ENCODE data around the gene CHTF18. TPM values are rescaled to one million over a fixed set of nuclear protein-coding genes. Genes with fewer than 3 reads are reported as not detected.

The CHTF18 gene
- total and polyA plus RNA-seq, 9 of the 15 experiments (the other 6 are each of a cell fraction or from before 2014, with no cell fraction given): 2.5 to 123 (median 17.0) TPM

DNA sequence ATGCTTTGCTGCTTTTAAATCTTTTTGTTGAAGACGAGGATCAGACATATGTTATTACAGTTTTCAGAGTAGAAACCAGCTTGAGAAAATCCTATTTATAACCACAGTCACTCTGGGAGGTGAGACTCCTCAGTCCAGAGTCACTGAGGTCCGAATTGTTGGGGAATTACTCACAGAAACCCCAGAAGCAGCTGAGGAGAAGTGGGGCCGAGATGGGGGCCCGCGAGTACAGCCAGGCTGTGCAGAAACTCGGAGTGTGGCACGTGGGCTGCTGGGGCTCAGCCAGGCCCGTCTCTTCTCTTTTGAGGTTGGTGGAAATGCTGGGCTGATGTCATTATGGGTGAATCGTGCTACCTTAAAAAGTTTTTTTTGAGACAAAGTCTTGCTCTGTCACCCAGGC lies 26.6 kb downstream of the CHTF18 start:
- 8% methylated on average over 9 of the region's 9 CpGs for WGBS (ENCODE audit: insufficient coverage, low coverage, missing lambda C conversion rate)
- DNase-seq (ENCODE audit: extremely low read depth in 1 of 4, low spot score in 3 of 4) (no peak), ATAC-seq (no peak), FAIRE-seq (no peak)
- no peak overlapping the region for H3K27ac ChIP-seq (ENCODE audit: extremely low read depth, low read depth, low read length)
- CTCF ChIA-PET (ENCODE audit: low intra/inter-chr PET ratio): interaction anchor here (0.5 kb wide), 1 partner anchor 479 kb away, joined by 3 read pairs; no protein-coding TSS in a partner anchor
- no peaks in the 10 kb centered on the region; the same call in 1 of the 2 replicates for H3K9me3 ChIP-seq (replicated peaks; ENCODE audit: control insufficient read depth, insufficient read depth, low read depth, low read length)
- no peaks in the 10 kb centered on the region for H3K36me3 ChIP-seq (ENCODE audit: control insufficient read depth, insufficient read depth, low read length)
- no peak overlapping the region for H3K4me2 ChIP-seq (ENCODE audit: insufficient read depth, low read length)
- intact Hi-C loops (cut with micrococcal nuclease): no loop called here
- no peaks in the 10 kb centered on the region for H3K9me1 ChIP-seq (ENCODE audit: control insufficient read depth, insufficient read depth, low read length)
- H3K79me2 ChIP-seq (ENCODE audit: control insufficient read depth, insufficient read depth, low read length): no peaks in the 10 kb centered on the region
- no peaks in the 10 kb centered on the region for H4K20me1 ChIP-seq (replicated peaks; ENCODE audit: control insufficient read depth, insufficient read depth, low read length)
- no peak overlapping the region for H3K4me3 ChIP-seq
- no peak overlapping the region for H2AFZ ChIP-seq (ENCODE audit: low read depth, low read length)
- in situ Hi-C loops (cut with MboI): loop anchor here (5.0 kb wide), 1 partner anchor 232 kb away; no protein-coding TSS in a partner anchor
- POLR2A ChIA-PET: interaction anchor here (0.8 kb wide), 1 partner anchor 16 kb away, joined by 3 read pairs; no protein-coding TSS in a partner anchor
- no peak for TF ChIP-seq SIX5 (IDR thresholded peaks at IDR 0.05; ENCODE audit: borderline replicate concordance in 1 of 2, insufficient read depth in 1 of 2, low read depth in 1 of 2, low read length in 2 of 2)
- 0 out of 2 replicates have a peak, but pooled peaks have one; percentile 7 for TF ChIP-seq POLR2G (IDR thresholded peaks at IDR 0.05; ENCODE audit: low read depth, low read length)
- peaks cover 40 to 87% of the 10 kb centered on the region in 2 experiments for H3K27me3 ChIP-seq (ENCODE audit: control insufficient read depth in 2 of 2, insufficient read depth in 2 of 2, low read length in 2 of 2)
- no TSS peak for BruUV-seq (replicated peaks)
- H3K4me1 ChIP-seq (replicated peaks in 1 of 2; ENCODE audit: control insufficient read depth in 2 of 2, insufficient read depth in 2 of 2, low read length in 2 of 2): peaks cover 0 to 36% of the 10 kb centered on the region in 2 experiments; a peak in 2 of 5 replicates
- no peak overlapping the region for H3K9ac ChIP-seq (ENCODE audit: insufficient read depth in 1 of 2, low read depth in 2 of 2, low read length in 2 of 2)

DNA sequence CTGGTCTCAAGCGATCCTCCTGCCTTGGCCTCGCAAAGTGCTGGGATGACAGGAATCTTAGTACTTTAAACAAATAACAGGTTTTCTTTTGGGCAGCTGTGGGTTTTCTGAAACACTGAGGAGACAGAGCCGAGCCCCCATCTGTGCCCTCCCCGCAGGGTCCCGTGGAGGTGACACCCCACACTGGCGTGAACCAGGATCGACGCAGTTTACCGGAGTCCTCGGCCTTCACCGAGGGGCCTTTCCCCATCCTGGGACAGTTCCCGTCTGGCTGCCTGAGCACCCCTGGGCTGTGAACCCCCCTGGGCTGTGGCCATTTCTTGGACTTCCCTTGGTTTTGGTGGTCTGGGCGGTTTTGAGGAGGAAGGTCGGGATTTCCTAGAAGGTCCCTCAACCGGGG lies 27.4 kb downstream of the CHTF18 start:
- intact Hi-C loops (cut with micrococcal nuclease) (no loop called here), in situ Hi-C loops (cut with MboI) (no loop called here)
- no peaks in the 10 kb centered on the region for H3K9me1 ChIP-seq (ENCODE audit: control insufficient read depth, insufficient read depth, low read length)
- no peaks in the 10 kb centered on the region for H3K36me3 ChIP-seq (ENCODE audit: control insufficient read depth, insufficient read depth, low read length)
- BruUV-seq (replicated peaks): no TSS peak
- ChIA-PET CTCF (ENCODE audit: low intra/inter-chr PET ratio) (interaction anchor here (0.6 kb wide), 1 partner anchor 287 kb away, joined by 4 read pairs; no protein-coding TSS in a partner anchor), POLR2A (no interaction called here)
- H3K4me2 ChIP-seq (ENCODE audit: insufficient read depth, low read length): no peak overlapping the region
- no peak for FAIRE-seq
- no peaks in the 10 kb centered on the region for H3K79me2 ChIP-seq (ENCODE audit: control insufficient read depth, insufficient read depth, low read length)
- H3K27me3 ChIP-seq (ENCODE audit: control insufficient read depth in 2 of 2, insufficient read depth in 2 of 2, low read length in 2 of 2): peaks cover 40 to 86% of the 10 kb centered on the region in 2 experiments
- TF ChIP-seq SMARCB1 (IDR thresholded peaks at IDR 0.05; ENCODE audit: insufficient read length, low read depth) (no peak), ZNF431 (CRISPR knock-in tag; IDR thresholded peaks at IDR 0.05) (no peak)
- TF ChIP-seq, protein P1, sequence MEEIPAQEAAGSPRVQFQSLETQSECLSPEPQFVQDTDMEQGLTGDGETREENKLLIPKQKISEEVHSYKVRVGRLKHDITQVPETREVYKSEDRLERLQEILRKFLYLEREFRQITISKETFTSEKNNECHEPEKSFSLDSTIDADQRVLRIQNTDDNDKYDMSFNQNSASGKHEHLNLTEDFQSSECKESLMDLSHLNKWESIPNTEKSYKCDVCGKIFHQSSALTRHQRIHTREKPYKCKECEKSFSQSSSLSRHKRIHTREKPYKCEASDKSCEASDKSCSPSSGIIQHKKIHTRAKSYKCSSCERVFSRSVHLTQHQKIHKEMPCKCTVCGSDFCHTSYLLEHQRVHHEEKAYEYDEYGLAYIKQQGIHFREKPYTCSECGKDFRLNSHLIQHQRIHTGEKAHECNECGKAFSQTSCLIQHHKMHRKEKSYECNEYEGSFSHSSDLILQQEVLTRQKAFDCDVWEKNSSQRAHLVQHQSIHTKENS (CRISPR knock-in tag; IDR thresholded peaks at IDR 0.05): no peak
- TF ChIP-seq, protein P2, sequence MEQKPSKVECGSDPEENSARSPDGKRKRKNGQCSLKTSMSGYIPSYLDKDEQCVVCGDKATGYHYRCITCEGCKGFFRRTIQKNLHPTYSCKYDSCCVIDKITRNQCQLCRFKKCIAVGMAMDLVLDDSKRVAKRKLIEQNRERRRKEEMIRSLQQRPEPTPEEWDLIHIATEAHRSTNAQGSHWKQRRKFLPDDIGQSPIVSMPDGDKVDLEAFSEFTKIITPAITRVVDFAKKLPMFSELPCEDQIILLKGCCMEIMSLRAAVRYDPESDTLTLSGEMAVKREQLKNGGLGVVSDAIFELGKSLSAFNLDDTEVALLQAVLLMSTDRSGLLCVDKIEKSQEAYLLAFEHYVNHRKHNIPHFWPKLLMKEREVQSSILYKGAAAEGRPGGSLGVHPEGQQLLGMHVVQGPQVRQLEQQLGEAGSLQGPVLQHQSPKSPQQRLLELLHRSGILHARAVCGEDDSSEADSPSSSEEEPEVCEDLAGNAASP (IDR thresholded peaks at IDR 0.05): no peak
- TF ChIP-seq, protein P3, sequence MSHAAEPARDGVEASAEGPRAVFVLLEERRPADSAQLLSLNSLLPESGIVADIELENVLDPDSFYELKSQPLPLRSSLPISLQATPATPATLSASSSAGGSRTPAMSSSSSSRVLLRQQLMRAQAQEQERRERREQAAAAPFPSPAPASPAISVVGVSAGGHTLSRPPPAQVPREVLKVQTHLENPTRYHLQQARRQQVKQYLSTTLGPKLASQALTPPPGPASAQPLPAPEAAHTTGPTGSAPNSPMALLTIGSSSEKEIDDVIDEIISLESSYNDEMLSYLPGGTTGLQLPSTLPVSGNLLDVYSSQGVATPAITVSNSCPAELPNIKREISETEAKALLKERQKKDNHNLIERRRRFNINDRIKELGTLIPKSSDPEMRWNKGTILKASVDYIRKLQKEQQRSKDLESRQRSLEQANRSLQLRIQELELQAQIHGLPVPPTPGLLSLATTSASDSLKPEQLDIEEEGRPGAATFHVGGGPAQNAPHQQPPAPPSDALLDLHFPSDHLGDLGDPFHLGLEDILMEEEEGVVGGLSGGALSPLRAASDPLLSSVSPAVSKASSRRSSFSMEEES (CRISPR knock-in tag; IDR thresholded peaks at IDR 0.05): no peak
- TF ChIP-seq, protein P4, sequence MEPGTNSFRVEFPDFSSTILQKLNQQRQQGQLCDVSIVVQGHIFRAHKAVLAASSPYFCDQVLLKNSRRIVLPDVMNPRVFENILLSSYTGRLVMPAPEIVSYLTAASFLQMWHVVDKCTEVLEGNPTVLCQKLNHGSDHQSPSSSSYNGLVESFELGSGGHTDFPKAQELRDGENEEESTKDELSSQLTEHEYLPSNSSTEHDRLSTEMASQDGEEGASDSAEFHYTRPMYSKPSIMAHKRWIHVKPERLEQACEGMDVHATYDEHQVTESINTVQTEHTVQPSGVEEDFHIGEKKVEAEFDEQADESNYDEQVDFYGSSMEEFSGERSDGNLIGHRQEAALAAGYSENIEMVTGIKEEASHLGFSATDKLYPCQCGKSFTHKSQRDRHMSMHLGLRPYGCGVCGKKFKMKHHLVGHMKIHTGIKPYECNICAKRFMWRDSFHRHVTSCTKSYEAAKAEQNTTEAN (CRISPR knock-in tag; IDR thresholded peaks at IDR 0.05): no peak
- H4K20me1 ChIP-seq (replicated peaks; ENCODE audit: control insufficient read depth, insufficient read depth, low read length): no peaks in the 10 kb centered on the region
- H2AFZ ChIP-seq (ENCODE audit: low read depth, low read length): no peak overlapping the region
- WGBS (ENCODE audit: insufficient coverage, low coverage, missing lambda C conversion rate): 26% methylated on average over 14 of the region's 15 CpGs
- H3K9ac ChIP-seq (ENCODE audit: insufficient read depth in 1 of 2, low read depth in 2 of 2, low read length in 2 of 2): peak overlapping the region in 1 of 2 experiments; percentile 58; a peak in 1 of 4 replicates
- H3K27ac ChIP-seq (ENCODE audit: extremely low read depth, low read depth, low read length): no peak overlapping the region
- DNase-seq (ENCODE audit: extremely low read depth in 1 of 4, low spot score in 3 of 4): no peak
- H3K9me3 ChIP-seq (replicated peaks; ENCODE audit: control insufficient read depth, insufficient read depth, low read depth, low read length): no peaks in the 10 kb centered on the region; the same call in 1 of the 2 replicates
- H3K4me3 ChIP-seq: no peak overlapping the region
- H3K4me1 ChIP-seq (replicated peaks in 1 of 2; ENCODE audit: control insufficient read depth in 2 of 2, insufficient read depth in 2 of 2, low read length in 2 of 2): peaks cover 0 to 31% of the 10 kb centered on the region in 2 experiments; a peak in 2 of 5 replicates
- no peak for ATAC-seq
